RPMI8226 (cell line): ENCODE results near the gene ZNF431.
"Not testable (repeated sequence)": the region's sequence is repeated elsewhere in the genome, so short reads cannot be mapped to it uniquely, and the experiment has no call there.

ENCODE experiments used
- DNase-seq: peaks from one replicate; pipeline ENCODE4 v3.0.0-alpha.2; 2015

The ZNF431 gene

GRCh38 chr19:21147540-21147939 is 5.7 kb downstream of the ZNF431 start:
- DNase-seq = no peak

GRCh38 chr19:21148681-21149080 is 6.8 kb downstream of the ZNF431 start:
- no peak for DNase-seq

- no peak for DNase-seq
These were observed 8.0 kb downstream of the ZNF431 start for GRCh38 chr19:21149877-21150276.

GRCh38 chr19:21151460-21151859 is 9.6 kb downstream of the ZNF431 start:
- DNase-seq = no peak

GRCh38 chr19:21158523-21159135 is 16.8 kb downstream of the ZNF431 start:
- DNase-seq = no peak

- DNase-seq = no peak
These were observed 22.7 kb downstream of the ZNF431 start for GRCh38 chr19:21164541-21164940.

GRCh38 chr19:21166436-21166835 is 24.6 kb downstream of the ZNF431 start:
- DNase-seq = no peak

- no peak for DNase-seq
These were observed 55.9 kb downstream of the ZNF431 start for GRCh38 chr19:21197590-21198295.

GRCh38 chr19:21202865-21203494 is 61.1 kb downstream of the ZNF431 start:
- peak; percentile 52 for DNase-seq

- no peak for DNase-seq
These were observed 68.3 kb downstream of the ZNF431 start for GRCh38 chr19:21210037-21210621.

- DNase-seq = no peak
These were observed 79.9 kb downstream of the ZNF431 start for GRCh38 chr19:21221693-21222092.

- DNase-seq = not testable (repeated sequence)
These were observed 88.1 kb downstream of the ZNF431 start for GRCh38 chr19:21229938-21230337.

- no peak for DNase-seq
These were observed 91.9 kb downstream of the ZNF431 start for GRCh38 chr19:21233691-21234090.

- DNase-seq = not testable (repeated sequence)
These were observed 94.9 kb downstream of the ZNF431 start for GRCh38 chr19:21236751-21237150.

- no peak for DNase-seq
These were observed 96.8 kb downstream of the ZNF431 start for GRCh38 chr19:21238670-21239069.
